KG1 (cell line): ENCODE results near the gene CREM.

Experiments
- DNase-seq: peaks from one replicate; lab custom pipeline; 2025; lab: John Stamatoyannopoulos, UW

The CREM gene

DNA sequence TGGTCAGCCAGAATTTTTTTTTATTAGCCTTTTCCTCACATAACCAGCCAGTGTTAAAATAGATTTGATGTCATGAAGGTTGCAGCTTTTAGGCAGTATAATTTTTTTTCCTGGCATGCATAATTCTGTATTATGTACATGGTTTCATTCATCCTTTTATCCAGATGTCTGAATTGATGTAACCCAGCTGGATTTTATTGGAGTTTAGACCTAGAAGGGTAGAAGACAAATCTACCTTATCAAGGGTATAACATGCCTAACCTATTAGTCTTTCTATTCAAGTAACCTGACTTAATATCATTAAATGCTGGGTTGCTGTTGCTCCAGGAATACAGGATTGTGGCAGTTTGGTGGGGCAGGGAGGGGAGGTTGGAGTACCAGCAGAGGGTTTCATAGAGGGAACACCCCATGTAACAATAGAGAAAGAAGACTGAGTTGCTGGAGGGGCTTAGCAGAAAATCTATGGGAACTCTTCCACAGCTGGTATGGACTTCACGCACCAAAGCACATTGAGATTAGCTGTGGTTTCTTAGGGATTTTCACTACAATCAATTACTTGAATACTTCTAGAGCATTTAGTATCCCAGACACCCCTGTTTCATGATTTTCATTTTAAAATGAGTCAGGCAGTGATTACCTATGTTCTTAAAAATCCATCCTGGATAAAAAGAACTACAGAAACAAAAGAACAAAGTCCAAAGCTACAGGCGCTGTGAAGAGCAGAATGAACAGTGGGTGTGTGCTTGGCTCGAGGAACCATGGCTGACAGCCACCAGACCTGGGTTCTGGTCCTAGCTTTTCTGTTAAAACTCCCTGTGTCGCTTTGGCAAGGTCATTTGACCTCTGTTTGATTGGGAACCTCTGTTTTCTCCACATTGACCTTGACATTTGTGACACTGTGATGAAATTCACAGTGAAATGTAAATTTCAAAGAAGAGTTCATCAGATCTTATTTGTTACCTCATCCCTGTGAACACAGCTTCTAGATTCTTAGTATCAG is 93.5 kb downstream of the CREM start:
- DNase-seq = no peak

DNA sequence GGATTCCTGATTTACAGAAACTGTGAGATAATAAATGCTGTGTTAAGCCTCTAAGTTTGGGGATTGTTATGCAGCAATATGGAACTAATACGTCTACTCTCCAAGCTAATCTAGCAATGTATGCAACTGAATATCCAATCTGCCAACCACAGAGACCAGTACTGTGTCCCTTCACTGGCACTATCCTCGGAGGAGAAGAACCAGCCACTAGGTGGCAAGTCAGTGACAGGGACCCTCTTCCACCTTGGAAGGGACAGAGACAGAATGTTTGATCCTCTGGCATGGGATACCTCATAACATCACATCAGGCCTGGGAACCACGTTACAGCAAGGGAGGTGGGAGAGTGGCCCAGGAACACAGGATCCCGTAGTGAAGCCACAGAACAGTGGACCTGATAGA is 96.4 kb downstream of the CREM start:
- no peak for DNase-seq

DNA sequence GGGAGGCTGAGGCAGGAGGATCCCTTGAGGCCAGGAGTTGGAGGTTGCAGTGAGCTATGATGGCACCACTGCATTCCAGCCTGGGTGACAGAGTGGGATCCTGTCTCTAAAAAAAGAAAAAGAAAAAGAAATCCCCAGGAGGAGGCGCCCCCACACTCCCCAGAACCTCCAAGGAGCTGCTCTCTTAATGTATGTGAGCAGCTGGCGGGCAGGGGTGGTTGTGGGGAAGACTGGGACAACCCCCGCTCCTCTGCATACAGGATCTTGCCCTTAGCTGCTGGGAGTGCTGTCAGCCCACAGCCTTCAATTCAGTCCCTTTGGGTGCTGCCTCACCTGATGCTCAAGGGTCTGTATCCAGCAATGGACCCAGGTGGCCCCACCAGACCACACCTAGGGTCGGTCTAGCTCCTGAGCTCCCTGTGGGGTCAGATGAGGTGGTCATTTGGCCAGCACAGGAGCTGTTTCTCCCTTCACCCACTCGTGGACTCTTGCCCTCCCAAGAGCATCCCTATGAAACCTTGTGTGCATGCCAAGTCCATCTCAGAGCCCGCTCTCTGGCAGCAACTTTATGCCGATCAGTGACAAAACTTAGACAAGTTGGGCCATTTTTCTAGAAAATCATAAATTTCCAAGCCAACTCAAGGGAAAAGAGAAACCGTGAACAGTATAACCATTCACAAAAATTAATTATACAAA is 97.5 kb downstream of the CREM start:
- no peak for DNase-seq

DNA sequence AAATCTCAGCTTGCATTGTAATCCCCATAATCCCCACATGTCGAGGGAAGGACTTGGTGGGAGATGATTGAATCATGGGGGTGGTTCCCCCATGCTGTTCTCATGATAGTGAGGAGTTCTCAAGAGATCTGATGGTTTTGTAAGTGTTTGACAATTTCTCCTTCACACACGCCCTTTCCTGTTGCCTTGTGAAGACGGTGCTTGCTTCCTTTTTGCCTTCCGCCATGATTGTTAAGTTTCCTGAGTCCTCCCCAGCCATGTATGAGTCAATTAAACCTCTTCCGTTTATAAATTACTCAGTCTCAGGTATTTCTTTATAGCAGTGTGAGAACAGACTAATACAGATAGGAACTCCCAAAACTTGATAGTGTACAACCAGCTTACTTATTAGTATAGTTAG is 98.6 kb downstream of the CREM start:
- DNase-seq = no peak

DNA sequence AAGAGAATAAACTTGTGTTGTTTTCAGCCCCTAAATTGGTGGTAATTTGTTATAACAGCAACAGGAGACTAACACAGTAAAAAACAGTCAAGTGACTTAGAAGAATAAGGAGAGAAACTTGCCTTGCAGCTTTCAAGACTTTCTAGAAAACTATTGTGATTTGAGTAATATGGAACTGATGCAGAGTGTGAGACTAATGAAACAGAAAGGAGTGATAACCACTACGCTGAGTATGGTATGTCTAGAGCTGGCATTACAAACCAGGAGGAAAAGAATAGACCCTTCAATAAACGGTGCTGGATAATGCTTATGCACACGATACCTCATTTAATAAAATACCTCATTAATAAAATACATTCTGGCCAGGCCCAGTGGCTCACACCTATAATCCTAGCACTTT is 99.9 kb downstream of the CREM start:
- no peak for DNase-seq

DNA sequence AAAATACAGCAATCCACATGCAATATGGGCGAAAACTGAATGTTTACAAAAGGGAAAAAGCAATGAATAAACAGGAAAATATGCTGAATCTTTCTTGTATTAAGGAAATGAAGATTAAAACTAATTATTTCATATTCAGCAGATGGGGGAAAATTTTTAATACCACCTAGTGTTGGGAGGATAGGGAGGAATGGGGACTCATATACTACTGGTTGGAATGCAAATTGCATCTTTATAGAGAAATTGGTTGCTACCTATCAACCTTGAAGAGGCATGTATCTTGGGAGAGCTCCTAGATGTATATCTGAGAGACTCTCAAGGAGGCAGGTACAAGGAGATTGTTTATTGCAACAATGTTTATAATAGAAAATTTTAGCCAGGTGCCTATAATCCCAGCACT is 101.4 kb downstream of the CREM start:
- no peak for DNase-seq

DNA sequence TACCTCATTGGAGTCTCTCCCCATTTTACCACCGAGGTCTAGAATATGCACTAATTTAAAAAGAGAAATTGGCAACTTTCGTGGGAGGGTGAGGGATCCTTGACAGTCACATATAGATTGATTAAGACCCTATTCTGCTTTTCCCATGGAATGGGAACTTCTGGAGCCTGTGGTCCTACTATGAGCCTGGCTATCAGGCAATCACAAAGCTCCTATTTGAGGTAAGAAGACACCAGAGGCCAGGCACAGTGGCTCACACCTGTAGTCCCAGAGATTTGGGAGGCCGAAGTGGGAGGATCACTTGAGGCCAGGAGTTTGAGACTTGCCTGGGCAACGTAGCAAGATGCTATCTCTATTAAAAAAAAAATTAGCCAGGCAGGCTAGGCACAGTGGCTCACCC is 105.0 kb downstream of the CREM start:
- no peak for DNase-seq

DNA sequence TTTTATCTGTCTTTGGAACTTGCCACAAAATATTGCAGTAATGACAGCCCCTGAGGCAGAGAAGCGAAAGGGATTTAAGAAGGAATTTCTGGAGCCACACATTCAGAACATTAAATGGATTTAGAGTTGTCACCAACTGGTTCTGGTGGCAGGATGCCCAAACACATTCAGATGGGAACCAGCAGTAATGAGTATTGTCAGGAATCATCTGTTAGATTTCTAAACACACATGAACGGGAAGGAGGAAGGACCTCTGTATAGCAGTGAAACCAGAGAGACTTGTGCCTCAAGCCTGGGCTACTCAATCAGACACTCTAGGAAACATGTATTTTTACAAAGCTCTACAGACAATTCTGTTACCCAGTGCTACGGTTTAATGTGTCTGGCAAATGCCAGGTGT is 105.9 kb downstream of the CREM start:
- DNase-seq = no peak

DNA sequence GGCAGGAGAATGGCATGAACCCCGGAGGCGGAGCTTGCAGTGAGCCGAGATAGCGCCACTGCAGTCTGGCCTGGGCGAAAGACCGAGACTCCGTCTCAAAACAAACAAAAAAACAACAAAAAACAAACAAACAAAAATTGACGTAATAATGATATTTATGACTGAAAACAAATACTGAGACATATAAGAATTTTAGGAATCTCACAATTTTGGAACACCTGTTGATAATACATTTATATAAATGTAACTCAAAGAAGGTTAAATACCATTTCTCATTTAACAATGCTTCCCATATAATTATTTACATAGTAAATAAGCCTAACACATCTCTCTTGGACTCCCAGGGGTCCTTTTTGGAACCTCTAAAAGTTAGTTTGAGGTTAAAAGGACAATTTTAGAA is 107.4 kb downstream of the CREM start:
- DNase-seq = no peak

DNA sequence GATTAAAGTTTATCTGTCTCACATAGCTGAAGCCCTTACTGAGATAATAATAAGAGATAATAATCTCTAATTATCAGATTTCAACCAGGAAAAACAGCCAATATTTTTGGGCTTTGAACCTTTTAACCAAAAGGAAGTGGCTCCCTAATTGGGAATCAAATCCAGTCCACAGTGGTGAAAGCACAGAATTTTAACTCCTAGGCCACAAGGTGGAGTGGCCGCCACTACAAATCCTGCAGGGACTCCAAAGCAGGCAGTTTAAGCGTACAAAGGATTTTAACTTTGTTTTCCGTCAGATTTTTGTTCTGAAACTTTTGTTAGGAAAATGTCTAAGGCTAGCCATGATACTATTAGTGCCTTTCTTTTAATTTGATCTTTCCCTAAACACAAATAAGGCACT is 110.1 kb downstream of the CREM start:
- DNase-seq = no peak

DNA sequence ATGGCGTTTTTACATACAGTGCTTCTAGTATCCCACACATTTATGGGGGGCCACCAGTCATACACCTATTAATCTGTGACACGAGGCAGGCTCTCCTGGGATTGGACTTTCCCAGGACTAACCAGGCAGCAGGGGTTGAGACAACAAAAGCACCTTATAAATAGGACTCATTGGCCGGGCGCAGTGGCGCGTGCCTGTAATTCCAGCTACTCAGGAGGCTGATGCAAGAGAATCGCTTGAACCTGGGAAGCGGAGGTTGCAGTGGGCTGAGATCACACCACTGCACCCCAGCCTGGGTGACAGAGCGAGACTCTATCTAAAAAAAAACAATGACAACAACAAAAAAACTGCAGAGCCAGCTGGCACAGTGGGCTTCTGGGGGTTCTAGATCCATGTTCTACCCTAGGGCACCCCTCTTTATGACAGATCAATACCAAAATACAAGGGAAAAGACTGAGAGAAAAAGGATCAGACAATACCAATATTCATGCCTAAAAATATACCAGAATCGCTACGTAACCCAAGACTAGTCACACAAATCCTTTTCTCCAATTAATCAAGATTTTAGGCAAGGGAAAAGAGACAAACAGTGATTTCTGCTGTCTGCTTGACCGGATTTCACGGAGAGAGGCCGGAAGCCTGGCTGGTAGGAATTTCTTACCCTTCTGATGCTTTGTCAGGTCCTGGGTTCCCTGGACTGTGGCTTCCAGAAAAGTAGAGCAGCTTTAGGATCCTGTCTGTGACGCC is 111.3 kb downstream of the CREM start:
- DNase-seq = no peak

DNA sequence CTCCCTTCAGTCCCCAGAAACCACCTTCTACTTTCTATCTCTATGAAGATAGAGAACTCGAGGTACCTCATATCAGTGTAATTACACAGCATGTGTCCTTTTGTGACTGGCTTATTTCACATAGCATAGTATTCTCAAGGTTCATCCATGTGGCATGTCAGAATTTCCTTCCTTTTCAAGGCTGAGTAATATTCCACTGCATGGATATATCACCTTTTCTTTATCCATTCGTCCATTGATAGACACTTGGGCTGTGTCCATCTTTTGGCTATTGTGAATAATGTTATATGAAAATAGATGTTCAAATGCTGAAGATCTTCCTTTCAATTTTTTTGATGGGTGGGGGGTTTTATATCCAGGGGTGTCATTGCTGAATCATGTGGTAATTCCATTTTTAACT is 117.9 kb downstream of the CREM start:
- no peak for DNase-seq

DNA sequence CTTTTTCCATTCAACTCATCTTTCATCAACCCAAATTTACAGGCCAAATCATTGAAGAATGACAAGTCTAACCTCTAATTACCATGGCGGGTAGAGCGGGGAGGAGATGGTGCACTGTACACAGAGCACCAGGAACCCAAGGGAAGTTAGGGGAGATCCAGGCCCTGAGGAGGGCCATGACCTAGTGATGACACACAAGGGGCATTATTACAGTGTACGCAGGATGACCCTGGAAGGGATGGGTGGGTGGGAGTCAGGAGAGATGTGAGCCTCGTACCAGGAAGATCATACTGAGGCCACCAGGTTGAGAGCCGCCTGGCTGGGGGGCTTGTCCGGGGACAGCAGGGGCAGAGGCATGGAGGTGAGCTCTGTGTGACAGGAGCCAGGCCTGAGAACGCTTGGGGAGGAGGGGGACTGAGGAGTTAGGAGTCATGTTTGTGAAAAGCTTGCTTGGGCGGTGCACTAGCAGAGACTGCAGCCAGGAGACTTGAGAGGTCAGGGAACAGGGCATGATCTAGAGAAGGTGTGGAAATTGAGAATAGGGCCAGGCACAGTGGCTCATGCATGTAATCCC is 120.2 kb downstream of the CREM start:
- DNase-seq = no peak

DNA sequence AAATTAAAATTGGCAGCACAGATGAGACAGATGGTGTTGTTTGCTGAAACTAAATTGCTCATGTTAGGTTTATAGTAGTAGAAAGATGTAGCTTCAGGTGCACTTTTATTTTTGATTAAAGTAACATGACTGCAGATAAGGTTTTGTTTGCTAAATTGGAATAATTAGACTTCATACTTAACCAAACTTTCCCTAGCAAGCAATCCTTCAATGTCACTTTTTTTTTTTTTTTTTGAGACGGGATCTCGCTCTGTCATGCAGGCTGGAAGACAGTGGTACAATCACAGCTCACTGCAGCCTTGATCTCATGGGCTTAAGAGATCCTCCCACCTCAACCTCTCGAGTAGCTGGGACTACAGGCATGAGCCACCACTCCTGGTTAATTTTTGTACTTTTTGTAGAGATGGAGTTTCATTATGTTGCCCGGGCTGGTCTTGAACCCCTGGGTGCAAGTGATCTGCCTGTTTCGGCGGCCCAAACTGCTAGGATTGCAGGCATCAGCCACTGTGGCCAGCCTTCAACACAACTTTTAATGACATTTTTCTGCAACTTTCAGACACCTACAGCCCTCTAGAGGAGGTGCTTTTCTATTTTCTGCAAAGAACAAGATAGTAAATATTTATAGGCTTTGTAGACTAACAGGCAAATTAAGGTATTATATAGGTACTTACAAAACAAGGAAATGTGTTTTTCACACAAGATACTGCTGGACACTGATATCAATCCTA is 124.9 kb downstream of the CREM start:
- DNase-seq = no peak

DNA sequence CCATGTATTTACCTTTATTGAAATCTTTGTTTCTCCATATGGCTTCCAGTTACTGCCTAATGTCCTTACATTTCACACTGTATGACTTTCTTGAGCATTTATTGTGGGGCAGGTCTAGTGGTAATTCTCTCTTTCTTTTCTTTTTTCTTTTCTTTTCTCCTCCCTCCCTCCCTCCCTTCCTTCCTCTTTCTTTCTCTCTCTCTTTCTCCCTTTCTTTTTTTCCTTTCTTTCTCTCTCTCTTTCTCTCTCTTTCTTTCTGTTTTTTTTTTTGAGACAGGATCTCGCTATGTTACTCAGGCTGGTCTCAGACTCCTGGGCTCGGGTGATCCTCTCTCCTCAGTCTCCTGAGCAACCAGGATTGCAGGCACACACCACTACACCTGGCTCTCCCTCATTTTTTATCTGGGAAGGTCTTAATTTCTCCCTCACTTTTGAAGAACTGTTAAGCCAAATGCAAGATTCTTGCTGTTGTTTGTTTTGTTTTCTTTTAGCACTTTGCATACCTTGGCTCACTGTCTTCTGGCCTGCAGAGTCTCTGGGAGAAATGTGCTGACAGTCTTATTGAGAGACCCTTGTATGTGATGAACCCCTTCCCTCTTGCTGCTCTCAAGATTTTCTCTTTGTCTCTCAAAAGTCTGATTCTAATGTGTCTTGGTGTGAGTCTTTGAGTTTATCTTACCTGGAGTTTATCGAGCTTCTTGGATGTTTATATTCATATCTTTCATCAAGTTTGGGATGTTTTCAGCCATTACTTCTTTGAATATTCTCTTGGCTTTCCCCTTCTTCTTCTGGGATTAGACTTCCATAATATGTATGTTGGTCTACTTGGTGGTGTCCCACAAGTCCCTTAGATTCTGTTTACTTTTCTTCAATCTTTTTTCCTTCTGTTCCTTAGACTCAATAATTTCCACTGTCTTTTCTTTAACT is 130.7 kb downstream of the CREM start:
- no peak for DNase-seq

DNA sequence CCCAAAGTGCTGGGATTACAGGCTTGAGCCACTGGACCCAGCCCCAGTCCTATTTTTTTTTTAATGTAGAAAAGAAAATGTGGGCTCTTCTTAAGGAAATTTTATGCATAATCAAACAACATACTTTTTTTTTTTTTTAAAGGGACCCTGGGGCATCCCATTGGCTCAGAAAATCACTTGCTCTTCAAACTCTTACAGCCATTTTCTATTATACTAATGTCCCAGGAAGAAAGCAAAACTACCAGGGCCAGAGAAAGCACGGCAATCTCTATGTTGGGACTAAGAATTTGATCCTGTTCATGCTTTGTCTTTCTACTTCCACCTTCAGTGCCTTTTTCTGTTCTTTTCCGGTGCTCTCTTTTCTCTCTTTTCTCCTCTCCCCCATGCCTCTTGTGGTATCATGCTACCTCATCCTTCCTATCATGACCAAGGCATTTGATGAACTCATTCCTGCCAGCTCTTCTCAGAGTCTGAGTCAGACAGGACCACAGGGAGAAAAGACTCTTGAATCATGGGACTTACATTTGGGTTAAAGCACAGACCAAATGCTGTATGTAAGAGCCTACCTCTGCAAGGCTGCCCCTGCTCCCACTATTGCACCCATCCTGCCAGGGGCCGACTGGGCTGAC is 133.2 kb downstream of the CREM start:
- DNase-seq = no peak

DNA sequence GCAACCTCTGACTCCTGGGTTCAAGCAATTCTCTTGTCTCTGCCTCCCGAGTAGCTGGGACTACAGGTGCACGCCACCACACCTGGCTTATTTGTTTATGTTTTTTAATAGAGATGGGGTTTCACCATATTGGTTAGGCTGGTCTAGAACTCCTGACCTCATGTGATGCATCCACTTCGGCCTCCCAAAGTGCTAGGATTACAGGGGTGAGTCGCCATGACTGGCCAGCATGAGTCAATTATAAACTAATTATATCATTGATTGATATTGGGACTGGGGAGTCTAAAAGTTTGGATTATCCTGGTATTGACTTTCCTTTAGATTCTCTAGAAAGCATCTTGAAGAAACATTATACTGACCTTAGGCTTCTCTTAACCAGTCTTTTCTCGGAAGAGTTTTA is 135.8 kb downstream of the CREM start:
- DNase-seq = no peak
